ENCODE results near the gene MPZL2.

GRCh38 chr11:118217575-118217974 lies 46.5 kb downstream of the MPZL2 start:
- TF ChIP-seq CTCF (IDR thresholded peaks at IDR 0.05) (no peak), POLR2A (IDR thresholded peaks at IDR 0.05) (no peak), EP300 (IDR thresholded peaks at IDR 0.05; ENCODE audit: low read depth) (no peak)

Data from transverse colon (tissue), 3 donors.